Left lobe of liver (tissue), 2 donors: ENCODE measurements around the gene GGCX. TPM values are rescaled to one million over a fixed set of nuclear protein-coding genes. Genes with fewer than 3 reads are reported as not detected.
A peak's percentile ranks its signal among the peaks of the same experiment; 100 is the strongest.

Source experiments
- ATAC-seq: fragments of 200-7000 bp; cut with Tn5 transposase; one replicate; pipeline ENCODE4 v1.9.1; 2020; ENCODE audit warnings: mild to moderate bottlenecking, moderate library complexity
- DNase-seq: peaks from one replicate; pipeline ENCODE4 v3.0.0-alpha.2; 2020; ENCODE audit warnings: low spot score
- total RNA-seq: library from RNA; stranded (reverse); gene quantifications from one replicate; pipeline ENCODE4 v1.2.1, GENCODE V29; 2021
- donor health status: DM: no; HTN: no; CAD: no; lungs with moderate emphysema.
- donor health status: DM: no; HTN: yes; CAD: no.

Gene GGCX
- total RNA-seq, 1 donor from 2014 or later, result 232 TPM

GRCh38 chr2:85523903-85524335 is 37.4 kb downstream of the GGCX start:
- ATAC-seq (no peak), DNase-seq (no peak)

- DNase-seq (no peak), ATAC-seq (peak; percentile 53)
Measured at GRCh38 chr2:85523062-85523902, 38.0 kb downstream of the GGCX start.

GRCh38 chr2:85522090-85522647 is 39.1 kb downstream of the GGCX start:
- DNase-seq (no peak), ATAC-seq (no peak)

- DNase-seq (peak; percentile 77), ATAC-seq (peak; percentile 96)
Measured at GRCh38 chr2:85516653-85517389, 44.5 kb downstream of the GGCX start.

GRCh38 chr2:85514323-85514722 is 47.0 kb downstream of the GGCX start:
- no peak for DNase-seq
- ATAC-seq, result no peak

GRCh38 chr2:85511008-85511811 is 50.1 kb downstream of the GGCX start:
- peak; percentile 53 for ATAC-seq
- no peak for DNase-seq

- ATAC-seq, result no peak
- no peak for DNase-seq
Measured at GRCh38 chr2:85506768-85507181, 54.5 kb downstream of the GGCX start.

- no peak for ATAC-seq
- no peak for DNase-seq
Measured at GRCh38 chr2:85505551-85506238, 55.6 kb downstream of the GGCX start.

- DNase-seq, result no peak
- ATAC-seq, result no peak
Measured at GRCh38 chr2:85504778-85505261, 56.5 kb downstream of the GGCX start.

GRCh38 chr2:85503851-85504777 is 57.2 kb downstream of the GGCX start:
- DNase-seq (no peak), ATAC-seq (peak; percentile 41)

GRCh38 chr2:85503168-85503850 is 58.0 kb downstream of the GGCX start:
- DNase-seq (peak; percentile 67), ATAC-seq (peak; percentile 82)

GRCh38 chr2:85502720-85503119 is 58.6 kb downstream of the GGCX start:
- no peak for DNase-seq
- ATAC-seq, result peak; percentile 19

GRCh38 chr2:85501248-85501647 is 60.0 kb downstream of the GGCX start:
- DNase-seq, result no peak
- no peak for ATAC-seq

- no peak for DNase-seq
- ATAC-seq, result no peak
Measured at GRCh38 chr2:85497944-85498630, 63.2 kb downstream of the GGCX start.

GRCh38 chr2:85496436-85496835 is 64.9 kb downstream of the GGCX start:
- DNase-seq (no peak), ATAC-seq (no peak)
